ENCODE data around the gene UPF1.

UPF1 gene

DNA sequence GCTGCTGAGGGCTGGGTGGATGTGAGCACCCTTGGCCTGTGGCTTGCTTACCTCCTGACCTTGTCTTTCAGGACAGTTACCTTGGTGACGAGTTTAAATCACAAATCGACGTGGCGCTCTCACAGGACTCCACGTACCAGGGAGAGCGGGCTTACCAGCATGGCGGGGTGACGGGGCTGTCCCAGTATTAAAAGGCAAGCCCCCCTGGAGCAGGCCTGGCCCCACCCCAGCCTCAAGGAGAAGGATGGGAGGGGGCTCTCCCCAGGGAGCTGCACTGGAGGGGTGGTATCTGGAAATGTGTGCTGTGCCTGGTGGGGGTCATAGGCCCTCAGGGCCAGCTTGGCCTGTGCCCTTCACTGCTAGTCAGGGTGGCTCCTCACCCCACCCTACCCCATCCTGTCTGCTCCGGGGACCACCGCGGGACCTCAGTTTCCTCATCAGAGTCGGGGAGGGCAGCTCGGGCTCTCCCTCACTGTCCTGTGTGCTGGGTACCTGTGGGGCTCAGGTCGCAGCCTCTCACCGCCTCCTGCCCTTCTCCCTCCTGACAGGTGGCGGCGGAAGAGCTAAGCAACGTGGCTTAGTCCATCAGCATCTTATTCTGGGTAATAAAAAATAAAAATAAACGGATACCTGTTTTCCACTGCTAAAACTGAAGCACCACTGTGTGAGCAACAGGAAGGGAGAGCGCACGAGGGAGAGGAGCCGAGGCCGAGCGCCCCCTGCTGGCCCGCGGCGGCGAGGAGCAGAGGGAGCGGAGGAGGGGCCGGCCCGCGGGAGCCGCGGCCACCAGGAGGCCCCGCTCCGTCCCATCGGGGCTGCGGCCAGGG lies 34.4 kb downstream of the UPF1 start:
- TF ChIP-seq, protein P1, sequence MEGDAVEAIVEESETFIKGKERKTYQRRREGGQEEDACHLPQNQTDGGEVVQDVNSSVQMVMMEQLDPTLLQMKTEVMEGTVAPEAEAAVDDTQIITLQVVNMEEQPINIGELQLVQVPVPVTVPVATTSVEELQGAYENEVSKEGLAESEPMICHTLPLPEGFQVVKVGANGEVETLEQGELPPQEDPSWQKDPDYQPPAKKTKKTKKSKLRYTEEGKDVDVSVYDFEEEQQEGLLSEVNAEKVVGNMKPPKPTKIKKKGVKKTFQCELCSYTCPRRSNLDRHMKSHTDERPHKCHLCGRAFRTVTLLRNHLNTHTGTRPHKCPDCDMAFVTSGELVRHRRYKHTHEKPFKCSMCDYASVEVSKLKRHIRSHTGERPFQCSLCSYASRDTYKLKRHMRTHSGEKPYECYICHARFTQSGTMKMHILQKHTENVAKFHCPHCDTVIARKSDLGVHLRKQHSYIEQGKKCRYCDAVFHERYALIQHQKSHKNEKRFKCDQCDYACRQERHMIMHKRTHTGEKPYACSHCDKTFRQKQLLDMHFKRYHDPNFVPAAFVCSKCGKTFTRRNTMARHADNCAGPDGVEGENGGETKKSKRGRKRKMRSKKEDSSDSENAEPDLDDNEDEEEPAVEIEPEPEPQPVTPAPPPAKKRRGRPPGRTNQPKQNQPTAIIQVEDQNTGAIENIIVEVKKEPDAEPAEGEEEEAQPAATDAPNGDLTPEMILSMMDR (conservative IDR thresholded peaks at IDR 0.05): peak; percentile 100
- no peak for TF ChIP-seq ZFX (IDR thresholded peaks at IDR 0.05)
- no peak overlapping the region for H3K27ac ChIP-seq

DNA sequence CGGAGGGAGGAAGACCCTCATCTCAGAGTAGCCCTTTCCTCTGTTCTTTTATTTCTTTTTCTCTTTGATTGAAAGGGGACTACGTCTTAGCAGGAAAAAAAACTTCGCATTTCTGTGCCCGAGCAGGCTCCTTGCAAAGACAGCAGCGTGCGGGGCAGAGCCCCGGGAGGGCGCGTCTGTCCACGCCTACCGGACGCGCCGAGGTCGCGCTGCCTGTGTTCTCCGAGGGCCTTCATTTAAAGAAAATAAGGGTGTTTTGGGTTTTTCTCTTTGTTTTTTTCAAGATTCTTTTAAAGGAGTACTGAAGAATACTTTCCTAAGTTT lies 35.0 kb downstream of the UPF1 start:
- no peak for TF ChIP-seq ZFX (IDR thresholded peaks at IDR 0.05)
- TF ChIP-seq, protein P1 (conservative IDR thresholded peaks at IDR 0.05): no peak; the same call in none of the 2 replicates
- H3K27ac ChIP-seq: no peak overlapping the region

GRCh38 chr19:18867199-18867598 lies 35.4 kb downstream of the UPF1 start:
- no peak for TF ChIP-seq ZFX (IDR thresholded peaks at IDR 0.05)

GRCh38 chr19:18867751-18868150 lies 36.0 kb downstream of the UPF1 start:
- TF ChIP-seq ZFX (IDR thresholded peaks at IDR 0.05): no peak
- TF ChIP-seq, protein P1 (conservative IDR thresholded peaks at IDR 0.05): no peak
- H3K27ac ChIP-seq: no peak overlapping the region

More at GRCh38 chr19:18867199-18867598, 35.4 kb downstream of the UPF1 start:
- H3K27ac ChIP-seq: no peak overlapping the region

- no peak overlapping the region for H3K27ac ChIP-seq
- TF ChIP-seq, protein P1 (conservative IDR thresholded peaks at IDR 0.05): no peak
- no peak for TF ChIP-seq ZFX (IDR thresholded peaks at IDR 0.05)
Measured at GRCh38 chr19:18868380-18869022, 36.7 kb downstream of the UPF1 start.

DNA sequence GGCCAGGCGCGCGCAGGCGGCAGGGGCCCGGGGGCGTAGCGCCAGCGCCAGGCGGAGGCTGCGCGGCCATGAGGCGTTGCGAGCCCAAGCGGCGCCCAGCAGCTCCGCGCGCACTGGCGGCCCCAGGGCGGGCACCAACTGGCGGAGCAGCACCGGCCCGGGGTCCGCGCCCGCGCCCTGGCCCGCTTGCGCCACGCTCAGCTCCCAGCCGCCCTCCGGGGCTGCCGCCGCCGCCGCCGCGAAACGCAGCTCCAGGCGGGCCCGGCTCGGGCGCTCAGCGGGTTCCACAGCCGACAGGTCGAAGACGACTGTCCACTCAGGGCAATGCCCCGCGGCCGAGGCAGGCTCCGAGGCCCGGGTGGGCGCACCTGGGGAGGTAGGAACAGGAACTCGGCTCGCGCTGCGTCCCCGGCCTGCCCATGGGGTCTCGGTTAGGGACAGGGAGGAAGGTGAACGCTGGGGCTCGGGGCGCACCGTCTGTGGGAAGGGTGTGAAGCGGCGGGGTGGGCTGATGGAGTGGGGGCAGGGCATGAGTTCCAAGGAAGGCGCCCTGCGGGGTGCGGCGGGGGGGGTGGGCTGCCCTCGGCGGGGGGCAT lies 37.4 kb downstream of the UPF1 start:
- TF ChIP-seq, protein P1 (conservative IDR thresholded peaks at IDR 0.05): no peak
- TF ChIP-seq ZFX (IDR thresholded peaks at IDR 0.05): no peak
- H3K27ac ChIP-seq: no peak overlapping the region

DNA sequence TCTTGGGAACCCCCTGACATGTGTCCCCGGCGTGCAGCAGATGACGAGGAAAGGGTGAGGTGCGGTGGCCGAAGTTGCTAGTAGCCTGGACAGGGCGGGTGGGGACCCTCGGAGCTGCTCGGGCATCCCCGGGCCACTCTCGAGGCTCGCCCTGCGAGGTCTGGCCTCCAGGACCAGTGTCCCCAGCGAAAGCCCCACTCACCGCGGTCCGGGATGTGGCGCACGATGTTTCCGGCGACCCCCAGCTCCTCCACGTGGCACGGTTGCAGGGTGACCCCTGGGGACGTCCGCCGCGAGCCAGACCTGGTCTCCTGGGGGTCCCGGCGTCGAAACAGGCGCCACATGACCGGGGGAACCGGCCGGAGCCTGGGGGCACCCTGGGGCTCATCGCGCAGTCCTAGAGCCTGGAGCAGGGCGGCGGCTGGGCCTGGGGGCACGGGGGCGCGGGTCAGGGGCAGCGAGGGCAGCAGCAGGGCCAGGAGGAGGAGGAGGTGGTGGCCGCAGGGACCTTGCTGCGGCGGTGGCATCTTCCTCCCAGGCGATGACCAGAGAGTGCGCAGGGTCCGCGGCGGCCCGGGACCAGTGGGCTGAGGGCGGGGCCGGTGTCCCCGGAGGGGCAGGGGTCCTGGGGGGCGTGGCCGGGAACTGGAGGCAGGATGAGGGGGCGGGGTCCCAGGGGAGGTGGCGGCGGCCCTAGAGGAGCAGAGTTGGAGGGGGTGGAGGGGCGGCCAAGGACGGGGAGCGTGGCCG lies 38.2 kb downstream of the UPF1 start:
- H3K27ac ChIP-seq: no peak overlapping the region
- TF ChIP-seq ZFX (IDR thresholded peaks at IDR 0.05): no peak
- TF ChIP-seq, protein P1 (conservative IDR thresholded peaks at IDR 0.05): no peak
